IPS-15b (cell line): ENCODE data around the gene DICER1.

ENCODE experiments used
- H3K27me3 ChIP-seq: one replicate; pipeline ENCODE4 v1.6.1; 2013; ENCODE audit warnings: low read length; ENCODE audit not compliant: control insufficient read depth, insufficient read depth
- H3K36me3 ChIP-seq: one replicate; pipeline ENCODE4 v1.6.1; 2013; ENCODE audit warnings: low read length; ENCODE audit not compliant: control insufficient read depth, insufficient read depth
- H3K4me1 ChIP-seq: one replicate; pipeline ENCODE4 v1.6.1; 2013; ENCODE audit warnings: mild to moderate bottlenecking, low read length; ENCODE audit not compliant: control insufficient read depth, insufficient read depth
- H3K4me3 ChIP-seq: one replicate; pipeline ENCODE4 v1.5.1; 2013; ENCODE audit warnings: low read depth, low read length
- H3K9ac ChIP-seq: one replicate; pipeline ENCODE4 v1.6.1; 2013; ENCODE audit warnings: low read depth, mild to moderate bottlenecking, low read length
- H3K9me3 ChIP-seq: one replicate; pipeline ENCODE4 v1.6.1; 2013; ENCODE audit warnings: mild to moderate bottlenecking, low read length; ENCODE audit not compliant: control insufficient read depth, insufficient read depth

DICER1 gene

DNA sequence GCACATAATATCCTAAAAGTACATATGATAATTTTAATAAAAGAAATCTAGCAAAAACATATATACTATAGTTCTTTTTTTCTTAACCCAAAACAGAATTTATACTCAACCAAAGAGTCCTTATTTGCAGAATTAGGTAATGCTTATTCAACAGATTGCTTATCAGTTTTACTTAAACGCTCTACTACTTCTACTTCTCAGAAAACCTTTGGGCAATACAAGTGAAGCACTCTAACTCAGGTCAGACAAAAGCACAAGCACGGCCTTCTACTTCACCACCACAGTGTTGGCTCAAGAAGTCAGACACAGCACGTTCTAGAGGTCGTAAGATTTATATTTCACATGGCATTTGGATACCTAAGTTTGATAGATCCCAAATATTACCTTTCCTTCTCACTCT is 29.2 kb downstream of the DICER1 start:
- Histone ChIP-seq H3K4me3 (no peak overlapping the region), H3K4me1 (peaks cover 3% of the 10 kb centered on the region), H3K9ac (no peak overlapping the region), H3K36me3 (peaks cover 5% of the 10 kb centered on the region), H3K9me3 (no peaks in the 10 kb centered on the region), H3K27me3 (no peaks in the 10 kb centered on the region)

DNA sequence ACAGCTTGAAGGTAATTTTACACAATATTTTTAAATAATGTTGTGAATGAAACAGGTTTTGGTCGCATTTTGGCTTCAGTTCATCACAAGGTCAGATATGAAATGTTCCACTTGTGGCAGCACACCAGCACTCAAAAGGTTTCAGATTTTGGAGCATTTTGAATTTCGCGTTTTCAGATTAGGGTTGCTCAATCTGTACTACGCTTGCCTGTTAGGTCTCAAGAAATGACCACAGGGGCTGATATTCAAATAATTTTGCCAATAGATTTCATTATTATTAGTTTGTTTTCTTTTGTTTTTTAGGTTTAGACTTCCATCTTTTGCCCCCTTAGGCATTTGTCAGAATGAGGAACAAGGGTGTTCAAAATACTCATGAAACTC is 29.8 kb downstream of the DICER1 start:
- no peaks in the 10 kb centered on the region for H3K27me3 ChIP-seq
- H3K9me3 ChIP-seq = no peaks in the 10 kb centered on the region
- H3K4me3 ChIP-seq = no peak overlapping the region
- peaks cover 3% of the 10 kb centered on the region for H3K4me1 ChIP-seq
- H3K36me3 ChIP-seq = peaks cover 5% of the 10 kb centered on the region
- no peak overlapping the region for H3K9ac ChIP-seq

DNA sequence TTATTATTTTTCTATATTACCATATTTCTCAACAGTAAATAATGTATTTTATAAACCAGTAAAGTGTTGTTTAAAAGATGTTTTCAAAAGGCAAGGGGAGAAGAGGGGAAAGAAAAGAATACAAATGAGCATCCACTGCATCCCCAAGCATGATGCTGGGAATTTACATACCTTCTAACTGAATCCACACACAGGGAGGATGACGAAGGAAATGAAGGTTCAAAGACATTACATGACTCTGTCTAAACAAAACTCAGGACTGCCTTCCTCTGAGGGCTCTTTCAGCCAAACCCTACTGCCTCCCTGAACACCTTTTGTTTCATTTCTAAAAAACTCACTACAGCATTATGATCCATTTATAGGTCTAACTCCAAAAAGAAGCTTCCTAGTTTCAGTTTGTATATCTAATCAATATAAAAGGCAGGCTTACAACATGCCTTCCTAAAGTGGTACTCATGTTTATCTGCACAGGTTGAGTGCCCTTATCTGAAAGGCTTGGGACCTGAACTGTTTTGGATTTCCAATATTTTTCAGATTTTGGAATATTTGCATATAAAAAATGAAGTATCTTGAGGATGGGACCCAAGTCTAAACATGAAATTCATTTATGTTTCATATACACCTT is 30.3 kb downstream of the DICER1 start:
- H3K9me3 ChIP-seq = no peaks in the 10 kb centered on the region
- H3K36me3 ChIP-seq = peaks cover 5% of the 10 kb centered on the region
- peaks cover 3% of the 10 kb centered on the region for H3K4me1 ChIP-seq
- no peak overlapping the region for H3K9ac ChIP-seq
- no peak overlapping the region for H3K4me3 ChIP-seq
- H3K27me3 ChIP-seq = no peaks in the 10 kb centered on the region

DNA sequence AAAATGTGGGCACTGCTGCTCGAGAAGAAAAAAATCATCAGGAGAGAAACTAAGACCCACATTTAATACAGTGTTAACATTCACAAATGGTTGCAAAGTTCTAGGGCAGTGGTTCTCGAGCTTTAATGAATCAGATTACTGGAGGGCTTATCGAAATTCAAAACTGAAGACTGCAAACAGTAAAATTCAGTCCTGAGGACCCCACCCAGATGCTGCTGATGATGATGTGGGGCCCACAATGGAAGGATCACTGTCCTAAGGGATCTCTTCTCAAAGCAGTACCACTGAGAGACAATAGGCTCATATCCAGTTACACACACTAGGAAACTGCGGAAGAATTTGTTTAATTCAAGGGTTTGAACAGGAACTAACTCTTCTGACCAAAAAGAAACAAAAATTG is 31.4 kb downstream of the DICER1 start:
- Histone ChIP-seq H3K4me3 (no peak overlapping the region), H3K4me1 (peaks cover 3% of the 10 kb centered on the region), H3K27me3 (no peaks in the 10 kb centered on the region), H3K9ac (no peak overlapping the region), H3K9me3 (no peaks in the 10 kb centered on the region), H3K36me3 (peaks cover 5% of the 10 kb centered on the region)

DNA sequence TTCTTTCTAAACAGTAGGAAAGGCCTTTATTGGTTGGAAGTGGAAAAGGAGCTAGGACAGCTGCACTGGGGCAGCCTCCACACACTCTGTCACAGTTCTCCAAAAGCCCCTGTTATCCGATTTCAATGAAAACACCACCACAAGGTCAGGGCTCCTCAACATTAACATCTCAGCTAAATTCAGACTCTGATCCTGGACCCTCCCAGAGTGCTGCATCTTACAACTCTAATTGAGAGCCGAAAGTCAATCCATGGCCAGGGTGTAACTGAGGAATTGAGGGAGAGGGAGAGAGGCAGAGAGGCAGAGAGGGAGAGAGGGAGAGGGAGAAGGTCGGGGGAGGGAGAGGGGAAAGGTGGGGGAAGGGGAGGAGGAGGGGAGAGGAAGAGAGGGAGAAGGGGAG is 32.1 kb downstream of the DICER1 start:
- Histone ChIP-seq H3K36me3 (peaks cover 5% of the 10 kb centered on the region), H3K4me3 (no peak overlapping the region), H3K27me3 (no peaks in the 10 kb centered on the region), H3K4me1 (peaks cover 3% of the 10 kb centered on the region), H3K9ac (no peak overlapping the region), H3K9me3 (no peaks in the 10 kb centered on the region)

DNA sequence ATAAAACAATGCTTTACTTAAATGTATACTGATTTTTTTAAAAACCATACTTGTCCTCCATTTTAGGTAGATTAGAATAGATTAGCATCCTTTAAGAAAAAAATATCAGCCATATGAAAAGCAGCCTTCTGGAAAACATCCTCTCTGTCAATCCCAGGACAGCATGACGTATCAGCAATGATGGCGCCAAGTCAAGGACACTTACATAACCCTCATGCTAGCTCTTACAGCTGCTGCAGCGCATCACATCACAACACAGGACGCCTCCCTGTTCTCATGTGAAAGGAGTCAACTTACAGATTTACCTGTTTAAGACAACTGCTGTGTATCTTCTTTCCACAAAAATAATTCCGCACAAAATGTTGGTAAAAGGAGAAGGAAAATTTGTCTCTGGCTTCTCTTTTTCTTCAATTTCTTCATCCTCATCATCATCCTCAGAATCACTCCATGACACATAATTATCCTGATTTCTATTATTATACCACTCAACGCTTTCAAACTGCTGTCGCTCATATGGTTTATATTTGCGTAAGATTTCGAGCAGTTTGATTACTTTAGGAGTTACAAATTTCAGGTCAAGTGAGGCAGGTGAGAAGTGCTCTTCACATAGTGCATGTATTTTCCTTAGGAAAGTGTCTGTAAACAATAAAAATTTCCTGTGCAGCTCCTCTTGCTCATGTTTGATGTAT is 33.3 kb downstream of the DICER1 start:
- no peak overlapping the region for H3K4me3 ChIP-seq
- H3K36me3 ChIP-seq = peaks cover 5% of the 10 kb centered on the region

DNA sequence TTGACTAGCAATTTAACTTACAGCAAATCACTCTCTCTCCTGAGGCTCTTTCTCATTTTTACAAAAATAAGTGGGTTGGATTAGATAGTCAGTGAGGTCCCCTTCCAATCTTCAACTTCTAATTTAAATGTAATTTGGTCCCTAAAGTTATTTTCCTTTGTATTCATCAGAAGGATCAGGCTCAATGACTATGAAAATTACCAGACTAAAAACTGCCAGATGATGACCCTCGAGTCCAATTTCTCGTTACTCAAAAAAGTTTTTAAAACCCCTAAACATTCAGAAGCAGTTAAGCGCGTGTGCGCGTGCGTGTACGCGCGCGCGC is 34.7 kb downstream of the DICER1 start:
- Histone ChIP-seq H3K36me3 (peaks cover 5% of the 10 kb centered on the region), H3K4me3 (no peak overlapping the region), H3K9me3 (no peaks in the 10 kb centered on the region), H3K27me3 (no peaks in the 10 kb centered on the region), H3K9ac (no peak overlapping the region), H3K4me1 (peaks cover 3% of the 10 kb centered on the region)

More for the DNA sequence above, 33.3 kb downstream of the DICER1 start:
- H3K9ac ChIP-seq = no peak overlapping the region
- H3K27me3 ChIP-seq = no peaks in the 10 kb centered on the region
- no peaks in the 10 kb centered on the region for H3K9me3 ChIP-seq
- peaks cover 3% of the 10 kb centered on the region for H3K4me1 ChIP-seq

DNA sequence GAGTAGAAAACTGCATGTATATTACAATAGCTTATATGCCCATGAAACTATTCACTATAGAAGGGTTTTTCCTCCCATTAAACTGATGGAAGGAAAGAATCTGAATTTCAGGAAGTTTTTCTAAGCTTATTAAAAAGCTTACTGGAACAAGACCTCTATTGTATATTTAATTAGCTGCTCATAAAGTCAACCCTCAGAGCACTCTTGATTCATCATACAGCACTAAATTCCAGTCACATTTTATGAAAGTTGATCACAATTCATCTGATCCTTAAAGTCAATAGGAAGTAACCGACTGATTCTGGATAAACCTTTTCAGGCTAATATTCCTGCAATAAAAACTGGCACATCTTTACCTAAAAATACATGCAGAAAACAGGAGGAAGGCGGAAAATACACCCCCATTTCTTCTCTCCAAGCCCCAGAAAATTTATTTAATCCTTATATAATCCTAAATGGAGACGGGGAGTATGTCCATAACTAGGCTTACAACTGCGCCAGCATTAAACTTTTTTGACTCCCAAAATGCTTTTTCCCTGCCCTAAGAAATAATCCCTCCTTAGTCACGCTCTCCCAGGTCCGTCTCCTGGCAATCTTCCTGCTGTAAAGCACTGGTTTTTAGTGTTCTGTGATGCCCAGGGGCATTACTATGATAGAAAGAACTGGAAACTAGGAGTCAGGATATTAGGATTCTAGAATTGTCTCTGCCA is 35.3 kb downstream of the DICER1 start:
- H3K9me3 ChIP-seq = no peaks in the 10 kb centered on the region
- H3K9ac ChIP-seq = no peak overlapping the region
- no peaks in the 10 kb centered on the region for H3K27me3 ChIP-seq
- peaks cover 3% of the 10 kb centered on the region for H3K4me1 ChIP-seq
- peaks cover 5% of the 10 kb centered on the region for H3K36me3 ChIP-seq
- no peak overlapping the region for H3K4me3 ChIP-seq

DNA sequence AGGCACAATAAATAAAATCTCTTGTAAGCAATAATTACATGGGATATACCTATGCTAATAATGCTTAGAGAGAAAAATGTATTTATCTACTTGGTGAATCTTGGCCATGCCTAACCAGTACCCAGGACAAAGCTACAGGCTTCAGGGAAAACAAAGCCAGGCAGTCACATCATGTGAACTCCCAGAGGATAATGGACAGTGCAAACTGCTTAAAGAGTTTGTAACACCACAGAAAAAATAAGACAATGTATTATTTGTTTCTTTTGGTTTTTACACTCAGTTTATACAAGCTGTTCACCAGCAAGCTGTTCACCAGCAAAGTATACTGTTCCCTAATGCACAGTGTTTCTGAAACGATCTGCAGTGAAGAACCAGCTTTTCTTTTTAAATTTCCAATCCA is 38.0 kb downstream of the DICER1 start:
- Histone ChIP-seq H3K9ac (no peak overlapping the region), H3K9me3 (no peaks in the 10 kb centered on the region), H3K36me3 (peaks cover 9% of the 10 kb centered on the region), H3K4me3 (no peak overlapping the region), H3K27me3 (no peaks in the 10 kb centered on the region), H3K4me1 (no peaks in the 10 kb centered on the region)

DNA sequence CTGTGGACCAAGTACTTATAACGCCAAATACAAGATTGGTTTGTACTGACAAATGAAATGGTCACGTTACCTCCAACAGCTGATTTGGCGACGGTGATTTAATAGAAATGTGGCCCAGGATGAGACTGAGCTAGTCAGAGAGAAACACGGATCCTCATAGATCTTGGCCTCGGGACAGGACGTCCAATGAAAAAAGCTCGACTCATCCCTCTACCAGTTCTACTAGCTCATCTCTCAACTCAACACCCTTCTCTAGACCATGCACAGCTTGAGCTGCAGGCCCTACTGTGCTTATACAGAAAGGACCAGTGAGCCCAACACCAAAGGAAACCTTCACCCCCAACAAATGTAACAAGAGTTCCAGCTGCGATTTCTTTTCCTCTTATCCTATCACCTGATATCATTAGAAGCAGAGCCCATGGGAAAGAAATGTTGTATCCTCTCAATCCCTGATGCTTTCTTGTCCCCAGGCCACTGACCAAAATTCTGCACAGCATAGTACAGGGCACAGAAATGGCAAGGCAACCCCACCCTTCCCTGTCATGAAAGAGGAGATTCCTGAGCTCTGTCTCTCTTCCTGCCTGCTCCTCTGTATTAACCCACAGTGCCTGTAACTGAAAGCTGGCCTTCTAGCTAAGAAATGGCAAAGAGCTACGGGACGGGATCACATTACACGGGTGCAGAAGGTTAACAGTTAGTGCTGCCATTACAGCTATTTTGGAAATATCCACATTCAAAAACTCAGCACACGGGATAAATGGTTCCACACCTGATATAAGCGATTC is 39.2 kb downstream of the DICER1 start:
- peaks cover 4% of the 10 kb centered on the region for H3K36me3 ChIP-seq

DNA sequence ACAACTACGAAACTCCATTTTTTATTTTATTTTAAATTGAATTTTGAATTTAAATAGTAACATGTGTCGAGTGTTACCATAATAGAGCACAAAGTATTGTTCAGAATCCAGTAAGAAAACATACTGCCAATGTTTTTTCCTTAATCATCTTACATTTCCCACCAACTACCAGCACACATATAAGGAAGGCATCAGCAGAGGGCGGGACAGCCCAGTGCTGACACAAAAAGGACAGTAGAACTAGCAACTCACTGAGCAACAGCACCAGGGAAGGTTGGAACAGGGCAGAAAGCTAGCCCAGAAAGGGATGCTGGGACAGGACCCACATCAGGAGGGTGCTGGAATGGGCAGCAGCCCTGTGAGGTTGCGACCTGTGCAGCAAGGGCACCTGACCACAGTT is 43.9 kb downstream of the DICER1 start:
- Histone ChIP-seq H3K4me1 (no peaks in the 10 kb centered on the region), H3K36me3 (peaks cover 8% of the 10 kb centered on the region), H3K4me3 (no peak overlapping the region), H3K9me3 (no peaks in the 10 kb centered on the region), H3K27me3 (no peaks in the 10 kb centered on the region), H3K9ac (no peak overlapping the region)

More for the DNA sequence above, 39.2 kb downstream of the DICER1 start:
- Histone ChIP-seq H3K4me3 (no peak overlapping the region), H3K9ac (no peak overlapping the region), H3K27me3 (no peaks in the 10 kb centered on the region), H3K4me1 (no peaks in the 10 kb centered on the region), H3K9me3 (no peaks in the 10 kb centered on the region)
